LNCaP clone FGC (cell line): ENCODE results near the gene TPD52L2.
"Not testable (repeated sequence)": the region's sequence is repeated elsewhere in the genome, so short reads cannot be mapped to it uniquely, and the experiment has no call there.

ENCODE experiments used
- DNase-seq: peaks from one replicate; pipeline ENCODE4 v3.0.0-alpha.2; 2011; ENCODE audit warnings: low read depth
- H3K4me3 ChIP-seq: 2 replicates; pipeline ENCODE4 v1.5.1; 2011; ENCODE audit warnings: mild to moderate bottlenecking, low read depth, low read length, control low read depth
- CTCF ChIP-seq: IDR thresholded peaks from 2 replicates; pipeline ENCODE4 v1.5.1; 2012; ENCODE audit warnings: mild to moderate bottlenecking; ENCODE audit not compliant: control insufficient read depth, insufficient read depth; ENCODE audit errors: extremely low read depth

The TPD52L2 gene

GRCh38 chr20:63848003-63848911 lies 16.8 kb upstream of the TPD52L2 start:
- H3K4me3 ChIP-seq = no peak overlapping the region

GRCh38 chr20:63850689-63851547 lies 14.2 kb upstream of the TPD52L2 start:
- no peak for TF ChIP-seq CTCF
- no peak for DNase-seq
- no peak overlapping the region for H3K4me3 ChIP-seq

More at GRCh38 chr20:63848003-63848911, 16.8 kb upstream of the TPD52L2 start:
- no peak for TF ChIP-seq CTCF
- DNase-seq = no peak

- DNase-seq, H3K4me3 ChIP-seq: not testable (repeated sequence)
These were observed 13.5 kb upstream of the TPD52L2 start for GRCh38 chr20:63851548-63851943.

GRCh38 chr20:63853733-63854068 lies 11.4 kb upstream of the TPD52L2 start:
- not testable (repeated sequence) for H3K4me3 ChIP-seq

GRCh38 chr20:63854069-63854765 lies 10.9 kb upstream of the TPD52L2 start:
- no peak overlapping the region for H3K4me3 ChIP-seq
- DNase-seq = no peak
- TF ChIP-seq CTCF = no peak

More at GRCh38 chr20:63853733-63854068, 11.4 kb upstream of the TPD52L2 start:
- DNase-seq = not testable (repeated sequence)

- no peak overlapping the region for H3K4me3 ChIP-seq
These were observed 10.2 kb upstream of the TPD52L2 start for GRCh38 chr20:63854766-63855362.

More at GRCh38 chr20:63854766-63855362, 10.2 kb upstream of the TPD52L2 start:
- no peak for TF ChIP-seq CTCF
- no peak for DNase-seq
